Measurements from ENCODE around the gene SCML1.
"Not testable (repeated sequence)": the region's sequence is repeated elsewhere in the genome, so short reads cannot be mapped to it uniquely, and the experiment has no call there.

The SCML1 gene

GRCh38 chrX:17738737-17739535, 1.6 kb downstream of the SCML1 start:
- DNase-seq (ENCODE audit: low read depth in 2 of 2) = no peak

GRCh38 chrX:17740137-17741122, 3.1 kb downstream of the SCML1 start:
- no peak for DNase-seq (ENCODE audit: low read depth in 2 of 2)

- DNase-seq (ENCODE audit: low read depth in 2 of 2) = no peak
These were observed 3.8 kb downstream of the SCML1 start for GRCh38 chrX:17741123-17741511.

DNA sequence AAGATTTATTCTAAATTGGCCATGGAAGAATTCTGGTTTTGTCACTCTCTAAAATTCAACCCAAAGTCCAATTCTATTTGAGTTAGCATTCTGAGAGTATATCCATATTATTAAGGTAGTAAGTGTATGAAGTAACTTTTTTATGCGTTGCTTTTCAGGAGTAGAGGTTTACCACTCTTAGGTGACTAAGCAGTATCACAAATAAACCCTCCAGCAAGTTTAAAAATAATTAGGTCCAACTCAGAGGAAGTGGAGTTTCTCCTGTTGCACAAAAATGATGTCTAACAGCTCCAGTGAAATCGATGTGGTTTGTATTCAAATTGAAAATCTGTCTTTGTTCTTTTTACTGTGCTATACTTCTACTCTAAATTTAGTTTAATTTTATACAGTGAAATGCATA, 6.6 kb downstream of the SCML1 start:
- DNase-seq (ENCODE audit: low read depth in 2 of 2) = no peak

DNA sequence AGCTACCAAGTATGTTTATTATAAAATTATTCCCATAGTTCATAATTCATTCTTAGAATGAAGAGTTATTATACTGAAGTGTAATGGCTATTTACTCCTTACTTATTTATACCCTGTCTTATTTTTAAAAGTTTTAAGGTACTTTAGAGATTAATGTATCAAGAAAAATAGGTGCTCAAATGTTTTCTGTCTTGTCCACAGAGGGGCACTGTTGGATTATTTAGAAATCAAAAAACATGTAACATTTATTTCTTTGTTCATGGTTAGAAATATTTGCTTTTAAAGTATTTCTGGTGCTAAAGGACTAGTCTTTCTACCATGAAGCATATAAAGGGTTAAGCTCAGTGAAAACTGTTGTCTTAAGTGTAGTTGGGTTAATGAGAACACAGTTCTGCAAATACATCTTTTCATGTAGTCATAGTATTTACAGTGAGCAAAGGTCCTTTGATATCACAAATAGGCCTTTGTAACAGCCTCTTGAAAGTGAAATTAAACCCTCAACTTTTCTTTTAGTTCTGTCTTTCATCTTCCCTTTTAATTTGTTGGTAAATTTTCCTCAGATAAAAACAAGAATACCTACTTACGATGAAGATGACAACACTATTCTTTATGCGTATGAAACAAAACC, 7.7 kb downstream of the SCML1 start:
- no peak for DNase-seq (ENCODE audit: low read depth in 2 of 2)

- DNase-seq (ENCODE audit: low read depth in 2 of 2) = no peak
These were observed 10.4 kb downstream of the SCML1 start for GRCh38 chrX:17747692-17748091.

GRCh38 chrX:17748684-17749083, 11.4 kb downstream of the SCML1 start:
- DNase-seq (ENCODE audit: low read depth in 2 of 2) = no peak

GRCh38 chrX:17750436-17750835, 13.1 kb downstream of the SCML1 start:
- DNase-seq (ENCODE audit: low read depth in 2 of 2) = no peak

GRCh38 chrX:17758382-17758781, 21.1 kb downstream of the SCML1 start:
- no peak for DNase-seq (ENCODE audit: low read depth in 2 of 2)

DNA sequence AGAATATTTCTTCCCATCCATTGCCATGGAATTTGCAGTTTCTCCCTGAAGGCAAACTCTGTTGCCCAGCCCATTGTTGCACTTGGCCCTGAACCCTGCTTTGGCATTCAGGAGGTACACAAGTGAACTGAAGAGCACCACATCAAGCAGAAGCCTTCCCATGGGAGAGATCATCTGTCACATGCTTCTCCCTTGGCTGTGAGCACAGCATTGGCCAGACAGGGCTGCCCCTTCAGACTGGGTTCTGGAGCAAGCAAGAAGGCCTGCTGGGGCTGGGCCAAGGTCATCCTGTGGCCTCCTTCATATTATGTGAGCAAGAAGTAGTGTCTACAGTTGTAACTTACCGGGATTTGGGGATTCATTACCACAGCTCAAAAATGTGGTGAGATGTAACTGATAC, 22.7 kb downstream of the SCML1 start:
- DNase-seq (ENCODE audit: low read depth in 2 of 2) = no peak

DNA sequence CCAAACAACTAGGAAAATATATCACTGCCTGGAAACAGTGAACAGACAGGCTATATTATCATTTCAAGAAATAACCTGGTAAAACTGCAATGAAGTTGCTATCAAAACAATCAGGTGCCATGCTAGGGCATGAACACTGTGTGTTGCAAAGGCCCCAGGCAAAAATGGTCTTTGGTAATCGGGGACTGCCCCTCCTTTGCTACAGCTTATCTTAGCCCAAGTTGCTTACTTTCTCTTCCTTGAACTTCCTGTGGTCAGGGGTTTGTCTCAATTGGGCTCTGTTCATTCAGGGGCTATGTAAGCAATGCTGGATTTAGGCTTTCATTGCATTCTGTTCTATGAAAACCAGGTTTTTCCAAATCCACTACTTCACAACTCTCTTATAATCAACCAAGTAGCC, 30.4 kb downstream of the SCML1 start:
- no peak for DNase-seq (ENCODE audit: low read depth in 2 of 2)

DNA sequence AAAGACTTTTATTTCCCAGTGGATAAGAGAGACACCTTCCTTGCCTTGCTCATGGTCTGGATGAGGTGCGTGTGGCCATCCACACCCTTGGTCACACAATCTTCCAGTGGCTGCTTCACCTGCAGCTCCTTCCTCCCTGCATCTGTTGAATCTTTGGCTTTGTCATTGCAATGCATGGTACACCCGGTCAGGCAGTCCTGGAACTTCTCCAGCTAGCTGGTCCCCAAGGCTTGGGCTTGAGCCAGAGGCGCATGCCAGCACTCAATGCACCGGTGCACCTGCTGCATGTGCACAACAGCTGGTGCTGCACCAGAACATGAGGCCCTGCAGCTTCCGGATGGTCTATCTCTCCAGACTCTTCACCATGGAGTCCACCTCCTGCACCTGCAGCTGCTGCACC, 31.7 kb downstream of the SCML1 start:
- DNase-seq (ENCODE audit: low read depth in 2 of 2) = no peak

GRCh38 chrX:17769701-17770269, 32.5 kb downstream of the SCML1 start:
- no peak for DNase-seq (ENCODE audit: low read depth in 2 of 2)

DNA sequence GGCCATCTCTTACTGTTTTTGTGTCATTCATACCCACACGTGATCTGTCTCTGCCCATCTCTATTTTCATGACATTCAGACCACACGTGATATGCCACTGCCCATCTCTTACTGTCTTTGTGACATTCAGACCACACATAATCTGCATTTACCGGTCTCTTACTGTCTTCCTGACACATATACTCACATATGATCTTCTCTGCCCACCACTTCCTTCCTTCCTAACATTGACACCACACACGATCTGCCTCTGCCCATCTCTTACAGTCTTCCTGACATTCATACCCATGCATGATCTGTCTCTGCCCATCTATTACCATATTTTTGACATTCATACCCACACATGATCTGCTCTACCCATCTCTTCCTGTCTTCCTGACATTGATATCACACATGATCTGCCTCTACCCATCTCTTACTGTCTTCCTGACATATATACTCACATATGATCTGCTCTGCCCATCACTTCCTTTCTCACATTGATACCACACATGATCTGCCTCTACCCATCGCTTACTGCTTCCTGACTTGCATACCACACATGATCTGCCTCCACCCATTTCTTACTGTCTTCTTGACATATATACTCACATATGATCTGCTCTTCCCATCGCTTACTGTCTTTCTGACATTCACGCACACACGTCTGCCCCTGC, 36.1 kb downstream of the SCML1 start:
- no peak for DNase-seq (ENCODE audit: low read depth in 2 of 2)

GRCh38 chrX:17774053-17774452, 36.8 kb downstream of the SCML1 start:
- no peak for DNase-seq (ENCODE audit: low read depth in 2 of 2)

DNA sequence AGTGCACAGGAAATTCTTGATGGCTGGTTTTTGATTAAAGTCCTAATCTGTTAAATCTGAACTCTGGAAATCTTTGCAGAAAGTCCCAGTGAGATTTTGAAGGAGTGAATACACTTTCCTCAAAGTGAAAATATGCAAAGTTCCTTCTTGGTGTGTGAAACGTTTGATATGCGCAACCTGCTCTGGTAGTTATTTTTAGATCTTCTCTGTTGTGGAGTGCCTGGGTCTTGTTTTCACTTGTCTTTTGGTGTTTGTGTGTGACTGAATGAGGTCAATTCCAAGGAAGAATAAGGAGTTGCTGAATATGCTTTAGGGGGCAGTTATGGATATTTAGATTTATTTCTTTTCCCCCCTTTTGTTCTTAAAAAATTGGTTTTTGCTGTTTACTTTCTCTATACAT, 41.7 kb downstream of the SCML1 start:
- no peak for DNase-seq (ENCODE audit: low read depth in 2 of 2)

GRCh38 chrX:17779434-17779833, 42.1 kb downstream of the SCML1 start:
- no peak for DNase-seq (ENCODE audit: low read depth in 2 of 2)

DNA sequence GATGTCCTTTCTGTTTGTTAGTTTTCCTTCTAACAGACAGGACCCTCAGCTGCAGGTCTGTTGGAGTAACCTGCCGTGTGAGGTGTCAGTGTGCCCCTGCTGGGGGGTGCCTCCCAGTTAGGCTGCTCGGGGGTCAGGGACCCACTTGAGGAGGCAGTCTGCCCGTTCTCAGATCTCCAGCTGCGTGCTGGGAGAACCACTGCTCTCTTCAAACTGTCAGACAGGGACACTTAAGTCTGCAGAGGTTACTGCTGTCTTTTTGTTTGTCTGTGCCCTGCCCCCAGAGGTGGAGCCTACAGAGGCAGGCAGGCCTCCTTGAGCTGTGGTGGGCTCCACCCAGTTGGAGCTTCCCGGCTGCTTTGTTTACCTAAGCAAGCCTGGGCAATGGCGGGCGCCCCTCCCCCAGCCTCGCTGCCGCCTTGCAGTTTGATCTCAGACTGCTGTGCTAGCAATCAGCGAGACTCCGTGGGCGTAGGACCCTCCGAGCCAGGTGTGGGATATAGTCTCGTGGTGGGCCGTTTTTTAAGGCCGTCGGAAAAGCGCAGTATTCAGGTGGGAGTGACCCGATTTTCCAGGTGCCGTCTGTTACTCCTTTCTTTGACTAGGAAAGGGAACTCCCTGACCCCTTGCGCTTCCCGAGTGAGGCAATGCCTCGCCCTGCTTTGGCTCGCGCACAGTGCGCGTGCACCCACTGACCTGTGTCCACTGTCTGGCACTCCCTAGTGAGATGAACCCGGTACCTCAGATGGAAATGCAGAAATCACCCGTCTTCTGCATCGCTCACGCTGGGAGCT, 49.5 kb downstream of the SCML1 start:
- DNase-seq (ENCODE audit: low read depth in 2 of 2) = not testable (repeated sequence)

DNA sequence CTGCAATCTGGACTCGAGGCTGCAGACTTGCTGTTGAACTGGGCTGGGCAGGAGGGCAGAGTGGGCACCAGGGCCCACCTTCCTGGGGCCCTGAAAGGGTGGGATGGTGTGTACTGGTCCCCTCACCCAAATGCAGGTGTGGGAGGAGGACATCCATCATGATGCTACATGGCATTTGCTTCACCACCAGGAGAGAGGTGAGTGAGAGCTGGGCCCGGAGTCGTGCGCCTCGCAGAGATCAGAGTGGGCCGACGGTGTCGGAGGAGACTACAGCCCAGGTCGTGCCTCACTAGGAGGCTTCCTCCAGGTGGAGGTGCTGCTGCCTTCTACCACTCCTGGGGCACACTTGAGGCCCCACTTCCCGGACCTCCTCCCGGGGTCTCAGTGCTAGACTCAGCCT, 50.3 kb downstream of the SCML1 start:
- no peak for DNase-seq (ENCODE audit: low read depth in 2 of 2)

- no peak for DNase-seq (ENCODE audit: low read depth in 2 of 2)
These were observed 51.1 kb downstream of the SCML1 start for GRCh38 chrX:17788439-17788838.

Measured in fibroblast of skin of left biceps (primary cell).